Stimulated activated naive CD8-positive, alpha-beta T cell treated with anti-CD3 and anti-CD28 coated beads, Interleukin-15, Interleukin-2, amounts not matched to agents 100 U/mL and 50 U/mL, for 24 hours (primary cell): ENCODE results near the gene NMNAT2.
"Not testable (repeated sequence)": the region's sequence is repeated elsewhere in the genome, so short reads cannot be mapped to it uniquely, and the experiment has no call there.

Experiments
- ATAC-seq: fragments of 150-1000 bp; cut with Tn5 transposase; one replicate; pipeline ENCODE4 v1.10.0; 2021
- DNase-seq: peaks from one replicate; pipeline ENCODE4 v3.0.0; 2021

Gene NMNAT2

DNA sequence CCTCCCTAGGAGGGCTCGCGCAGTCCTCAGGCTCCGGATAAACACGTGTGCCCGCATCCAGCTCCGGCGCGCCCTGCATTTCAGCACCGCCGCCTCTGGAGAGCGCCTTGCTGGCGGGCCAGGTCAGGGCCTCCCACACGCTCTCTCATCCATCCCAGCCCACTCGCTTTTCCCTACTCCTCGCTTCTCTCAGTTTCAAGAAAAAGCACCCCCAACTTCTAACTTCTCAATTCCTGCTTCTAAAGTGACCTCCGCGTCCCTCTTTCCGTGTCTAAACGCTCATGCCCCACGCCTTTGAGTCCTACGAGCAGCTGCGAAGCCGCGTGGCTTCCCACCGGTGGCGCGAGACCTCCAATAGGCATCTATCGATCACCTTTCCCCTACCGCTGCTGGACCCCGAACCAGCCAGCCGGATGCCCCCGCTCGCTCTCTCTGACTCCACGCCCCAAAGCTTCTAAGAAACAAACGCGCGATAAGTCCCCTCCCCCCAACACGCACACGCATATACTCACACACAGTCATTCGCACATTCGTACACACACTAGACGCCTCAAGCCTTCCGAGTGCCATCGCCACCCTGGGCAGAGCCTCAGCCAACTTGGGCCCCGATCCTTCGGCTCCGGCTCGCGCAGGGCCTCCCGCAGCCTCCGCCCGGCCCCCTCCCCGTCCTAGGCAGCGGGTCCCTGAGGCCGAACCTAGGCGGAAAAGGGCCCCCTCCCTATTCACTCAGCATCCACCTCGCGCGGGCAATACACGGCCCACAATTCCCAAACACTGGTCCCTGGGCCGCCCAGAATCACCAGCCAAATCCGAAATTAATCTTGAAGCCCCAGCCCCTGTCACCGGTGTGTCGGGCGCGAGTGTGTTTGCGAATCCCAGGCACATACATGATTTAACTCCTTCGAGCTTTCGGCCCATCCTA, 1.1 kb downstream of the NMNAT2 start:
- peak; percentile 49 for ATAC-seq
- DNase-seq = peak; percentile 52

DNA sequence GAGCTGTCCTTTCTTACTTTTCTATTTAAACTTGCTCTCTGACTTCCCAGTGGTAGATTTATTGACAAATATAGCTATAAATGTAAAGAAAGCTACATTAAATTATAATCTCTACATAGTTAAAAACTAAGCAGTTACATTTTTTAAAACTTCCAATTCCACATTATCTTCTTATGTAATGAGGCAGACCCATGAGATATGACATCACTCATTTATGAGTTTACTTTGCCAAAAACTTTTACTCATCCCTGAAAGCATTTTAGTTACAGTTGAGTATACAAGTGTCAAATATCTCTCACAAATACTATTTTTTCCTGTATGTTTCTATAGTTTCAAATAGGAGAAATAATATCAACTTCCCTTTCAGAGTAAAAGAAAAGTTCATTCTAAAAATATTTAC, 3.8 kb downstream of the NMNAT2 start:
- ATAC-seq = no peak
- DNase-seq = no peak

DNA sequence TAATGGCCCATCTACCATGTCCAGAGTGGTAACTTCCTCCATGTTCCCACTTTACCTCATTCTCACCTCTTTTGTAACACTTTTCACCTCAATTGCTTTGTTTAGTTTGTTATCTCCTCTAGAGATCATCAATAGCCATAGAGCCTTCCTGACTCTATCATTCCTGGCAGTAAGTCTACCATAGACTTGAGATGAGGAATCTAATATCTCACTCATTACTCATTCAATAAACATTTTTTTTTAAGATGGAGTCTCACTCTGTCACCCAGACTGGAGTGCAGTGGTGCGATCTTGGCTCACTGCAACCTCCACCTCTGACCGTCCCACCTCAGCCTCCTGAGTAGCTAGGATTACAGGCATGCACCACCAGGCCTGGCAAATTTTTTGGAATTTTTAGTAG, 7.1 kb downstream of the NMNAT2 start:
- no peak for ATAC-seq

DNA sequence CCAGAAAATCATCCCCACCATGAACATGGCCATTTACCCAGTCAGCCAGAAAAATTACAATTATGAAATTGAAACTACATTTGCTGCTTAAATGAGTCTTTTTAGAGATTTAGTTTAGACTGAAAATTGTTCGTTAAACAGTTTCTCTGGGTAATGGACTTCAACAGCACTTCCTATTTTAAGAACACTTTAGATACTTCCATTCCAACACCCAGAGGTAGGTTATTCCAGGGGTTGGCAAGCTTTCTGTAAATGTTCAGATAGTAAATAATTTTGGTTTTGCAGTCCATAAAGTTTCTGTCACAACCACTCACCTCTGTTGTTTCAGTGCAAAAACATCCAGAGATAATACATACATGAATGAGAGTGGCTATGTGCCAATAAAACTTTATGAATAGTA, 10.2 kb downstream of the NMNAT2 start:
- no peak for DNase-seq
- ATAC-seq = no peak

More for the DNA sequence above, 7.1 kb downstream of the NMNAT2 start:
- DNase-seq = no peak

DNA sequence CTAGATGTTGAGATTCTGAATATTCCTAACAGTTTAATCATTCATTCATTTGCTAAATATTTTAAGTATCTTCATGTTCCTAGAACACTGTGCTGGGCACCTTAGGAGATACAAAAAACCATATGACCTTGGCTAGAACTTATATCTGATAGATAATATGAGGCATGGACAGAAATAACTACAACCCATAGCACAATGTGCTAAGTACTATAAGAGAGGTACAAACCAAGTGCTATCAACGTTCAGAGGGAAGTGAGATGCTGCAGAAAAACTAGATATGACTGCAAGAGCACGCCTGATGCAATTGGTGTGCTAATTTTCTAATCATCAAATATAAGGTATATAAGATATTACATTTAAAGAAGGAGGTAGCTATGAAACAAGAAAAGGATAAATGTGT, 10.7 kb downstream of the NMNAT2 start:
- DNase-seq (no peak), ATAC-seq (no peak)

DNA sequence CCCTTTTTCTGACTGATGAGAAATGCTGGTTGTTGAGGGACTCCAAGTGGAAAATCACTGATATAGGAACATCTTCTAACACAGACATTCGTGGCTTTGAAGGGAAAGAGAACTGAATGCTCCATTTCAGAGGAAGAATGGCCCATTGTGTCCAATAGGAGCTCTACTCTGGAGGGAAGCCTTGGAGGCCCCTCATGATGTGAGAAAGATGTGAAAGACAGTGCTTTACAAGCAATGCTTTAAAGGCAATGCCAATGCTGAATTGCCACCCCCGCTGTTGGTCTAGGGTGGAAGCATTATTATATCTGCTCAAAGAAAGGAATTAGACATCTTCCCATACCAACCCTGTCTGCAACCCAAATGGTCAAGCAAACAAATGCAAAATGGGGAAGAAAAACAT, 13.7 kb downstream of the NMNAT2 start:
- DNase-seq (no peak), ATAC-seq (no peak)

DNA sequence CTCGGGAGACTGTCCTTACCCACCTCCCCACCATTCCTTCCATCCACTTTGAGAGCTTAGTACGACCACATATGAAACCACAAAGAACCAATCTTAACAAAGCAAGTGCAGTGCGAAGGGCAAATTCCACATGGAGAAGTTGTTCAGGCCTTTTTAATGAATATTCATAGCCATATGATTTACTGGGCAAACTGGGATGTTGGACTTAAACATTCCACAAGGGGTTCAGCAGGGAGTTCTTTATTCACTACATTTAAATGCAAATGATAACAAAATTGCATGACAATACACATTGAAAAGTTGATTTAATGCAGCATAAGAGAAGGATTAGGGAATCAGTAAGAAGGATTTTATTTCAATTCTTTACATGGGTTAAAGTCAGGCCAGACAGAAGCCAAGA, 14.7 kb downstream of the NMNAT2 start:
- ATAC-seq = no peak
- DNase-seq = no peak

DNA sequence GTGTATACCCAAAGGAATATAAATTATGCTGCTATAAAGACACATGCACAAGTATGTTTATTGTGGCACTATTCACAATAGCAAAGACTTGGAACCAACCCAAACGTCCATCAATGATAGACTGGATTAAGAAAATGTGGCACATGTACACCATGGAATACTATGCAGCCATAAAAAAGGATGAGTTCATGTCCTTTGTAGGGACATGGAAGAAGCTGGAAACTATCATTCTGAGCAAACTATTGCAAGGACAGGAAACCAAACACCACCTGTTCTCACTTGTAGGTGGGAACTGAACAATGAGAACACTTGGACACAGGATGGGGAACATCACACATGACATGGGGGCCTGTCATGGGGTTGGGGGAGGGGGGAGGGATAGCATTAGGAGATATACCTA, 16.6 kb downstream of the NMNAT2 start:
- not testable (repeated sequence) for ATAC-seq, DNase-seq

DNA sequence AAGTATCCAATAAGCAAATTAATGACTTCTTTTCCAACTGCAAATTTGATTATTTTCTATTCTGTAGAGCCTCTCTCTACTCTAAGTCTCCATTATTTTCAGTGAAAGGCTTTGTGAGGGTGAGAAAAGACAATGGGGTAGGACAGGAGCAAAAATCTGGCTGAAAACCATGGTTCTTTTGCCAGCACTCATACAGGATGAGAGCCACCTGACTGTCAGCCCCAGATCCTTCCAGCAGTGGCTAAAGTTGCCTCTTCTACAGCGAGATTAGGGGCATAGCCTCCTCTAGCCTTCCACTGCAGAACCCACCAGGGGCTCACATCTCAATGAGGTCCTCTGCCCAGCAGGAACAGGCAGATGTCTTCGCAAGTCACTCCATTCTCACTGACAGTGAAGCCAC, 23.7 kb downstream of the NMNAT2 start:
- no peak for DNase-seq
- ATAC-seq = no peak

DNA sequence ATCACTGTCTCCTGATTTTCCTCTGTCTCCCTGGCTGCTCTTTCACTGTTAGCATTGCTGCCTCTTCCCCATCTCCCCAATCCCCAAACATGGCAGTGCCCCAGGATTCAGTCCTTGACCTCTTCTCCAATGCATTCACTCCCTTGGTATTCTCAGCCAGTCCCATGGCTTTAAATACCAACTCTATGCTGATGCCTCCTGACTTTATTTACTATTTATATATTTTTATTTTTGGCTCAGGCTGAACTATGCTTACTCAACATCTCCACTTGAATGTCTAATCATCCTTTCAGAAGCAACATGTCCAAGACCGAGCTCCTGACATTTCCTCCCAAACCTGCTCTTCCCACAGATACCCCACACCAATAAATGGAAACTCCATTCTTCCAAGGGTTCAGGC, 26.3 kb downstream of the NMNAT2 start:
- ATAC-seq (no peak), DNase-seq (no peak)

DNA sequence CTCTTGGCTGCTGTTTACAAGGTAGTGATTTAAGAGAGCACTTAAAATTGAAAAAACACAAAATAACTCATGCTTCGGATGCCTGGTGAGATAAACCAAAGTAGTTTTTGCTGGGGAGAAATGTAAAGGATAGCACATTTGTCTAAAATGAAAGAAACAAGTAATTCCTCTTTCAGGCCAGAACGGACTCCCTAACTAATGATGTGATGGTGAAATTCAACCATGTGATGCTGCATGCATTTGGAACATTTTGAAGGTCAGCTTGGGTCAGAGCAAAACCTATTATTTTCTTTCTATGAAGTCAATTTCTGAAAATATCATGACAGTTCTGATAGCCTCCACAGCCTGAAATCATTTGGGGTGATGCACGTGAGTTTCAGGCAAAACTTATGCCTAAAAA, 27.6 kb downstream of the NMNAT2 start:
- ATAC-seq (no peak), DNase-seq (no peak)

DNA sequence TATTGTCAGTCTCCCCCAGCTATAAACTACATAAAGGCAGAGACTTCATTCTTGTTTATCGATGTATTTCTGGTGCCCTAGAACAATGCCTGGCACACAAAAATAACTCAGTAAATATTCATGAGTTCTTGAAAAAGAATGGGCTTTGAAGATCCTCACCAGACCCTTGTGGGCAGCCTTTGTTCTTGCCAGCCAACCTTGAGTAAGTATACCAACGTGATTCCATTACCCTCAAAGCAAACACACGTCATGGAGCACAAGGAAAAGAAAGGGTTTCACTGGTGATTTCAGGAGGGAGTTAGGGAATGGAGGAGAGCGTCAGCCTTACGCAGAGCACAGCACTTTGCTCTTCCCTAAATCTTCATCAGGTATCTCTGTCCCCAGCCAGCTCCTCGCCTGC, 29.4 kb downstream of the NMNAT2 start:
- ATAC-seq (no peak), DNase-seq (no peak)

DNA sequence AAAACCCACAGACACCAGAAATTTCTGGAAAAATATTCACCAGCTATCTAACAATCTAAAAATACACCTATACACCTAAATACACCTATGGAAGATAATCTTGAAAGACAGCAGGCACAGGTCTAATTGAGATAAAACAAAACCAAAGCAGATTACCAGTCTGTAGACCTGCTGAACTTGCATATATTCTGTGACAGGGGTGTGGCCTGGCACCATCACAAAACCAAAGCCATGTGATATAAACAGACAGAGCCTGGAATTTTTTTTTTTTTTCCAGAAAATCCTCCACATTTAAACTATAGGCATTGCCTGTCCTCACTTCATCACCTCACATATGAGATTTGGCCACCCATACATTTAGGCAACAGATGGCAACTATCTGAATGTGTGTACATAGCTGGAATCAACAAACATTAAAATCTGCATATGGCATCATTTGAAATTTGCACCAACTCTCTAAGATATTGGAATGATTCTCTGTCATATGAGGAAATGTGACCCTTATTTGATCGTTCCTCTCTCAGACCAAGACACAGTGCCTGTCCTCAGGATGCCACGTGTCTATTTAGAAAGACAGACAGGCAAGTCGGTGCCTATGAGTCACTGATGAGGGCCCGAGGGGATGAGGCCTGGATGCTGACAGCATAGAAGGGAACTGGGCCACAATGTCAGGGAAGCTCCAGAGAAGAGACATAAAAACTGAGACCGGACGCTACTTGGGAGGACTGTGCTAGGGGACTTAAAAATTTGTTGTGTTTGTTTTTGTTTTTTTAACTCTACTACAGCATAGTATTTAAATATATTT, 32.6 kb downstream of the NMNAT2 start:
- no peak for ATAC-seq
- DNase-seq = no peak

DNA sequence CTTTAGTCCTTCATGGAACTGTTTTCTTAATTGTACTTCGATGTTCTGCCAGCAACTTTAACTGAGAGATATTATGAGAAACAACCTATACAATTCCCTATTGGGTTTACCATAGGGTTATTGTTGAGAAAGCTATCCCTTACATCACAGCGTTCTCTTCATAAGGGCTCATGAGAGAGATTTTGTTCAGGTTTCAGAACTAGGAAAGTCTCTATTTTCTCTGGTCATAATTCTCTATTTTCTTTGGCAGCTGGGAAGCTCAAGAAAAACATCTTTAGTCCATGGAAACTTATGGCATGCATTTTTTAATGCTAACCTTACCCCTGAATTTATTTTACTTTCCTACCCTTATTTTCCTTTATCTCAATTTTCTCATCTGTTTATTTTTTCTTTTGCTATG, 38.2 kb downstream of the NMNAT2 start:
- DNase-seq (no peak), ATAC-seq (no peak)

DNA sequence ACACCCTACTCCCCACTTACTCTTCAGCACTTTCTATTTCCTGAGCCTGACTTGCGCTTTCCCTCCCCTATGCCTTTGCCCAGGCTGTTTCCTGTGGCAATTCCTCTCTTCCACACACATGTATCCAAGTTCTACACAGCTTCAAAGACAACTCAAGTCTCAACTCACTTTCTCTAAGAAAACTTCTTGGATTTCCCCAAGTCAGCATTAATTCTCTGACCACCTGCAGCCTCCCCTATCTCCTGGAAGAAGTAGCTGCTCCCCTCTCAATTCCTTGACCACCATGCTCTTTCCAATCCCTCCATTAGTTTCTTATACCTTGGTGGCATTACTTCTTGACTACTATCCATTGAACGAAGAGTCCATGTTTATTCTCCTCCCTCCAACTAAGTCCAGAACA, 42.8 kb downstream of the NMNAT2 start:
- ATAC-seq (no peak), DNase-seq (no peak)

DNA sequence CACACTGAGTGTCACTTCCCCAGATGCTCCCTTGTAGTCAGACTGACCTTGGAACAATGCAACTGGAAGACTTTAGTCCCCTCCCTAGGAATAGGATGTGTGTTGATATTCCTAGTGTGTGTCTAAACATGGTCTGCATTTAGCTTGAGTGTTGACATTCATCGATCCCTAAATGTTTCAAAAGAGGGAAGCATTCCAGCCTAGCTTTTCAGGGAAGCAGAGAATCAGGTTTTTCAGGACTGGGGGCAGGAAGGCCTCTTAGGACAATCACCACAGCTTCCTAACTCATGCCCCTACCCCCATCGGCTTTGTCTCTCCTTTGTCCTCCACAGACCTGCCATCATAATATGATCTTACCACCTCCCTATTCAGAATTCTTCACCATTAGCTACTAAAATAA, 43.4 kb downstream of the NMNAT2 start:
- DNase-seq = no peak
- ATAC-seq = no peak

DNA sequence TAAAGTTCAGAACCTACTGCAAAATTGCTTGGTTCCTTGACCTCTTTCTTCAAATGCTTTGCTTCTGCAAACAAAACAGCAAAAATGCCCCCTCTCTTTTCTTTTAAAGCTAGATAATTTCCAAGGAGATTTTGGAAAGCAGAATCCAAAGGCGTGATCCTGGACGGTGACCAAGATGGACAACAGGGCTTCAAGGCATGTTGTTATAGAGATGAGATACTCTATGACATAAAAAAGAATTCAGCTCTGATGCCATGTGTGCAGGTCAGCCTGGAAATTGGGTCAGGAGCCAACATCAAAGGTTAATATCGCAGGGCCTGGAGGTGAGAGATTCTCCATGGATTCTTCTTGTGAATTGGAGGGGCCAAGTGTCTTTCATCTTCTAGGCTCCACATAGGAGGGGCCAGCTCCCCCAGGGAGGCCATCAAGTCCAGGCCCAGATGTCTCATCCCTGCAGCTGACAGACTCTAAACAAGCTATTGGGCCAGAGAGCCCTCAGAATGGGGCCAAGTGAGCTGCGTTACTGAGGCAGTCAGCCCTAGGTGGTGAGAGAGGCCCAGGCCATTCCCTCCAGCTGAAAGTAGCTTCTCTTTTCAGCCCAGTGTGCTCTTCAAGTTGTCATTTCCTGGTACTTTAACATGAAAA, 45.5 kb downstream of the NMNAT2 start:
- DNase-seq (no peak), ATAC-seq (no peak)

DNA sequence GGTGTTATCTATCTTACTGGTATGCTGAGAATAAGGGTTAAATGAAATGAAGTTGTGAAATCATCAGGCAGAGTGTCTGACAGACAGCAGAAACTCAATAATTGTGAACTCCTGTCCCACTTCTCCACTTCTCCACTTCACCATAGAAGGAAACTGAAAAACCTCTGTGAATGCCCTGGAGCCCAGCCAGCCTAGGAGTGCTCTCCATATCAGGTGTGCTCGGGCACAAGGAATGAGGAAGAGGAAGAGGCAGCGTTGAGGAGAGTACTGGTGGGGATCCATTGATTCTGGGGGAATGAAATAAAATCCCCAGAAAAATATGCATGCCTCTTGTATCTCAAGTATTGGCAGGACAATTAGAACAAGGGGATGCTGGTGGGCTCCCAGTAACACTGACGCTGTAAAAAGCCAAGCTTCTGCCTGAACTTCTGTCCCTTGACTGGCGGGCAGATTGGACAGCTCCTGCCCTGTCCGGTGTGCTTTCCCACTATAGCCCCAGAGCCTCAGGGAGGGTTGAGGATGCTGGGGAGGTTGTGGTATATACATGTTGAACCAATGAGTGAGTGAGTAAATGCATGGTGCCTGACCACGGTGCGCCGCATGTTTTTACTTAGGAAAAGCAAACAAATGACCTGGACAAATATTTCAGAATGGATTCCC, 47.7 kb downstream of the NMNAT2 start:
- DNase-seq (no peak), ATAC-seq (no peak)

DNA sequence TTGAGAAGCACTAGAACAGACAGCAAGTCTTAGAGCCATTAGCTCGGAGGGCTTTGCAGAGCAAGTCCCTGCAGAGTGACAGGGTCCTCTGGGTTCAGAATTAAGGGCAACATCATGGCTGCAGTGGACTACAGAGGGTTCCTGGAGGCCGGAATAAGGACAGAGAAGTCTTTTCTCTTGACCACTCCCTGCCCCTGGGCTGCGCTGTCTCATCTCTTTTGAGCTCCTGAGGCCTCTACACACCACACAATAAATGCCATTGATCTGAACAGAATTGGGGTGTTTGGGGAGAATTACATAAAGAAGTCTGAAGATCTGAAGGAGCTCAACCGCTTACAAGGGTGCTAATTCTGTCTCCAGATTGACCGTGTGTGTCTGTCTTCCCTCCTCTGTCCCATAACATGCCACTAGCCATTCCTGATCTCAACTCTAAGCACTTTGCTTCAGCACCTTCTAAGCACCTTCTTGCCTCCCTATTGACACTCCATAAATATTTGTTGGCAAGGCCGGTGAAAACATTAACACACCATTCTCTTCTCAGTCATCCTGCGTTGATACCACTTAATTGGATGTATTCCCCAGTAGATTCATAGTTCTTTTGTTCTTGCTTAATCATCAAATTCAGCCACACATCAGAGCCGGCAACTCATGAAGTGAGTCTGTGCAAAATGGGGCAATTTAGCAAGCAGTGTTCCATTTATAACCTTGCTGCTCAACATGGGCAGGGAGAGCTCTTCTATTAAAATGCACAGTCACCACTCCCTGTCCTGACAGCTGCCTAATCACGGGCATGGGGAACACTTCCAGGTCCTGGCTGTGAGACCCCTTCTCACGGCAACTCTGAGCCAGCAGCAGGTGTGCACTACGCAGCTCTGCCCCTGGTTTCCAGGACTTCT, 49.7 kb downstream of the NMNAT2 start:
- DNase-seq = no peak
- ATAC-seq = no peak

DNA sequence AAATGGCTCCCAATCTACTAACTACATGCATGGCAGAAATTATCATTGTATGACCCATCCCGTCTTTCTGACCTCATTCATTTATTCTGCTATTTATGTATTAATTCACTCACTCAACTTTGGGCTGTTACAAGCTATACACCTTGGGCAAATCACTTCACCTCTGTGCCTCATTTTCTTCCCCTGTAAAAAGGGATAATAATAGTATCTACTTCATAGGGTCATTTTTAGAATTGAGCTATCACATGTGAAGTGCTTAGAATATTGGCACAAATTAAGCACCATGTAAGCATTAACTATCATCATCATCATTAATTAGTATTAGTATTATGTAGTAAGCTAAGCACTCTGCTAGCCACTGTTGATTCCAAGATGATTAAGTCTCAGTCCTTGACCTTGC, 52.1 kb downstream of the NMNAT2 start:
- DNase-seq (no peak), ATAC-seq (no peak)

DNA sequence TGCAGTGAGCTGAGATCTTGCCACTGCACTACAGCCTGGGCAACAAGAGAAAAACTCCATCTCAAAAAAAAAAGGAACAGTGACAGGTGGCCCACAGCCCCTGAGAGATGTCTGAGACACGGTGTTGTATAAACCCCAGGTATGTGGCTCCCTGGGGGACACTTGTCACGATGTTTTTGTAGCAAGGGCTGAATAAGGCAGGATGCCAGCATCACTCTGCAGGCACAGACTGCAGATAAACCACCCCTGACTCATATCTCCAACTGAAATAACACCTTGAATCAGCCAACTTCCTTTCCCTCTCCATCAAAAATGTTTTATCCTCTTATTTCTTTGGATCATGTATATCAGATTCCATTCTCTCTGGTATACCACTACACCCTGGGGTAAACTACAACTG, 52.5 kb downstream of the NMNAT2 start:
- ATAC-seq = no peak

More for the DNA sequence above, 52.5 kb downstream of the NMNAT2 start:
- no peak for DNase-seq
